ENCODE data around the gene EMC10.

EMC10 gene

DNA sequence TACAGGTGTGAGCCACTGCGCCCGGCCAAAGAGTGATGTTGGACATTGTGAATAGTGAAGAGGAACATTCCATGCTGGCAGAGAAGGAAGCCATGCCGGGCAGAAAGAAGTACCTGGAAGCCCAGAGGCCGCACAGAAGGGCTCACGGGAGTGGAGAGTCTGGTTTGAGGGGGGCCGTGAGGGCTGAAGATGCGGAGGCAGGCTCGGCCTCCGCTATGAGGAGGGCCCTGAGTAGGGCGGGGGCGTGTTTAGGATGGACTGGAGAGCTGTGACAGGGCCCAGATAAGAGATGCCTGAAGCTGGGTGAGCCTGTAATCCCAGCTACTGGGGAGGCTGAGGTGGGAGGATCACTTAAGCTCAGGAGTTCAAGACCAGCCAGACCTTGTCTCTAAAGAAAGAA, 33.1 kb downstream of the EMC10 start:
- no peaks in the 10 kb centered on the region; the same call in 1 of the 2 replicates for H3K4me1 ChIP-seq
- H3K27me3 ChIP-seq = no peaks in the 10 kb centered on the region
- TF ChIP-seq CTCF (IDR thresholded peaks at IDR 0.05; ENCODE audit: low read depth, low read length) = no peak
- H3K9me3 ChIP-seq = no peaks in the 10 kb centered on the region
- H3K36me3 ChIP-seq = no peaks in the 10 kb centered on the region
- DNase-seq = no peak
- no peak overlapping the region for H3K4me3 ChIP-seq (ENCODE audit: low read depth, low read length)

- H3K36me3 ChIP-seq = no peaks in the 10 kb centered on the region
- peak overlapping the region; percentile 75 for H3K4me3 ChIP-seq (ENCODE audit: low read depth, low read length)
- DNase-seq = no peak
- H3K4me1 ChIP-seq = peaks cover 3% of the 10 kb centered on the region
- H3K27me3 ChIP-seq = no peaks in the 10 kb centered on the region
- TF ChIP-seq CTCF (IDR thresholded peaks at IDR 0.05; ENCODE audit: low read depth, low read length) = no peak
- no peaks in the 10 kb centered on the region for H3K9me3 ChIP-seq
These were observed 33.9 kb downstream of the EMC10 start for GRCh38 chr19:50510121-50510670.

GRCh38 chr19:50510700-50511068, 34.4 kb downstream of the EMC10 start:
- no peak for DNase-seq
- peak overlapping the region; percentile 75 for H3K4me3 ChIP-seq (ENCODE audit: low read depth, low read length)
- no peaks in the 10 kb centered on the region for H3K27me3 ChIP-seq
- no peak for TF ChIP-seq CTCF (IDR thresholded peaks at IDR 0.05; ENCODE audit: low read depth, low read length)
- H3K9me3 ChIP-seq = no peaks in the 10 kb centered on the region
- H3K36me3 ChIP-seq = no peaks in the 10 kb centered on the region
- peaks cover 3% of the 10 kb centered on the region for H3K4me1 ChIP-seq

GRCh38 chr19:50511069-50511822, 34.9 kb downstream of the EMC10 start, which contains the start of gene JOSD2:
Gene JOSD2 (minus strand): TSS chr19:50511191. CDS start chr19:50510431, 760 bp downstream.
- no peaks in the 10 kb centered on the region for H3K36me3 ChIP-seq
- peaks cover 3% of the 10 kb centered on the region for H3K4me1 ChIP-seq
- no peaks in the 10 kb centered on the region for H3K27me3 ChIP-seq
- peak within 1 kb of the TSS; percentile 75 for H3K4me3 ChIP-seq (ENCODE audit: low read depth, low read length)
- DNase-seq = peak; percentile 98
- no peak for TF ChIP-seq CTCF (IDR thresholded peaks at IDR 0.05; ENCODE audit: low read depth, low read length)
- H3K9me3 ChIP-seq = no peaks in the 10 kb centered on the region

DNA sequence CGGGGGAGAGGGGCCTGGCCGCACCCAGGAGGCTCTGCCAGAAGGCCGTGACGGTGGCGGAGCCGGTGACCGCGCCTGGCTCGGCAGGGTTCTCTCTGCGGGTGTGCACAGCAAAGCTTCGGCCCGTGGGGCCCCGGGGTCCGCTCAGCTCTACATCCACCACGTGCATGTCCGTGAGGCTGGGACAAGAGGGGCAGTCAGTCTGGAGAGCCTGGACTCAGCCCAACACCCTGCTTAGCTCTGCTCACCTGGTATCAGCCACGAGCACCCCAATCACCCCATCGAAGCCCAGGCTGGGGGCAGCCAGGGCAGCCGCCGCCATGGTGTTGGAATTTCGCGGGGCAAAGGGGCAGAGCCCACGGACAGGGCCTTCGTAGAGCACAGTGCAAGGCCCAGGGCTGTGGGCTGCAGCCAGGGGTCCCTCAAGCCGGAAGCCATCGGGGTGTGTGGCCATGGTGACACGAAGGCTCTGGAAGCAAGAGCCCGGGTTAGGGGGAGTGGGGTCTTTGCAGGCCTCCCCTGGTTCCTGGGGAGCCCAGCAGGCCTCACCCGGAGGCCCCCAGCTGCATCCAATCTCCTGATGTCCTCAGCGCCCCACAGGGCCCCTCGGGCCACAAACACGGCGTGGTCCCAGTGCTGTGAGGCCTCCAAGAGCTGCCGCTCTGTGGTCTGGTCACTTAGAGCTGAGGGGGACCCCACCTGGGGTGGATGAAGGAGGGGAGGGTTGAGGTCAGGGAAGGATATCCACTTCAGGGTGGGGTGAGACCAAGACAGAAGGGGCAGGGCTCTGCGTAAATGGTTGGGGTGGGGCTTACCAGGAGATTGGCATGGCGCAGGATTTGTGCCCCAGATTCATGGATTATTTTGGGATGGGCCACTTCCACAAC, 36.0 kb downstream of the EMC10 start:
- Histone ChIP-seq H3K4me3 (ENCODE audit: low read depth, low read length) (no peak overlapping the region), H3K36me3 (no peaks in the 10 kb centered on the region), H3K27me3 (no peaks in the 10 kb centered on the region), H3K4me1 (peaks cover 3% of the 10 kb centered on the region), H3K9me3 (no peaks in the 10 kb centered on the region)
- no peak for TF ChIP-seq CTCF (IDR thresholded peaks at IDR 0.05; ENCODE audit: low read depth, low read length)
- no peak for DNase-seq

Data from BE2C (cell line).